Epithelial cell of proximal tubule (primary cell): ENCODE data around the gene EIF2S2. TPM values are rescaled to one million over a fixed set of nuclear protein-coding genes. Genes with fewer than 3 reads are reported as not detected.
"Not testable (repeated sequence)": the region's sequence is repeated elsewhere in the genome, so short reads cannot be mapped to it uniquely, and the experiment has no call there.

Experiments
- DNase-seq: peaks from one replicate; pipeline ENCODE4 v3.0.0-alpha.2; 2011; ENCODE audit warnings: low read depth
- H3K4me3 ChIP-seq: 2 replicates; pipeline ENCODE4 v1.5.1; 2011; ENCODE audit warnings: low read depth, mild to moderate bottlenecking, low read length
- total RNA-seq: library from RNA; depleted of rRNA; stranded (reverse); fragments of >200 nt; gene quantifications from 2 replicates; pipeline ENCODE4 v1.2.3, GENCODE V29; 2015
- TF ChIP-seq, protein P1 (sequence below): conservative IDR thresholded peaks from 2 replicates; pipeline ENCODE4 v1.5.1; 2012; ENCODE audit warnings: low read depth, mild to moderate bottlenecking, low read length

The EIF2S2 gene, protein sequence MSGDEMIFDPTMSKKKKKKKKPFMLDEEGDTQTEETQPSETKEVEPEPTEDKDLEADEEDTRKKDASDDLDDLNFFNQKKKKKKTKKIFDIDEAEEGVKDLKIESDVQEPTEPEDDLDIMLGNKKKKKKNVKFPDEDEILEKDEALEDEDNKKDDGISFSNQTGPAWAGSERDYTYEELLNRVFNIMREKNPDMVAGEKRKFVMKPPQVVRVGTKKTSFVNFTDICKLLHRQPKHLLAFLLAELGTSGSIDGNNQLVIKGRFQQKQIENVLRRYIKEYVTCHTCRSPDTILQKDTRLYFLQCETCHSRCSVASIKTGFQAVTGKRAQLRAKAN
- 103 and 119 TPM in 2 replicates for total RNA-seq

DNA sequence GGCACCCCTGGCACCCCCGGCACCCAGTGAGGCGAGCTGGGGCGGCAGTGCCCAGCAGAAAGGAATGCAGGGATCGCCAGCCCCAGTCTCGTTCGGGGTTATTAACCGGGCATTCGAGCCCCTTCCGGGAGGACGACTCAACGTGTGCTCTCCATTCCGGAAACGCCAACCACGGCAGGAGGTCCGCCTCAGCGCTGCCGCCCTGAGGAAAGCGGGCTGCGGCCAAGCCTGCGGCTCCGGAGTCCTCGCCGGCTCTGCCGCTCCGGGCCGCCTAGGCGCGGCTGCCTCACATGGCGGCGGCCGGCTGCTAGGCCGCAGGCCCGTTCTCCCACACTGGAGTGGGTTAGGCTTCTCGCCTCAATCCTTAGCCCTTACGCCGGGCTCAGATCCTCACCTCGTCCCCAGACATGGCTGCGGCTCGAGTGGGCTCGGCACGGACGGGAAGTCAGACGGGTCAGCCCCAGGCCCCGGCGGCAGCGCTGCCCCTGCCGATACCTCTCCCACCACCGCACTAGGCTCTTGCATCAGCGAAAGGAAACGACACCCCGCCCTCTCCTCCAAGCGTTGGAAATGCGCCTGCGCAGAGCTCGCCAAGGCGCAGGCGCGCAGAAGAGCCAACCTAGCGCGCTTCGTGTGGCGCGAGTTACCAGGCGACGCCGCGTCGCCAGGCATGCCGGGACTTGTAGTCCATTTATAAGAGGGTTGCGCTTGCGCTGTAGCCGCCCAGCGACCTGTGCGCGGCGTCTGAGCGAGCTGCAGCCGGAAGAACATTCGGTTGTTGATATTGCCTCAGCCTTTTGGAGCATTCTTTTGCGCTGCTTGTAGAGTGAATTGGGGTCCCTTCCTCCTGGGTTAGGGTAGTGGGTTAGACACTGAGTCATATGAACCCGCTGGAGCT is at the start of gene EIF2S2:
Gene EIF2S2 (minus strand): TSS at position 542 of the 898 bp plus-strand sequence. CDS start 133 bp downstream, at position 409.
- TF ChIP-seq, protein P1, sequence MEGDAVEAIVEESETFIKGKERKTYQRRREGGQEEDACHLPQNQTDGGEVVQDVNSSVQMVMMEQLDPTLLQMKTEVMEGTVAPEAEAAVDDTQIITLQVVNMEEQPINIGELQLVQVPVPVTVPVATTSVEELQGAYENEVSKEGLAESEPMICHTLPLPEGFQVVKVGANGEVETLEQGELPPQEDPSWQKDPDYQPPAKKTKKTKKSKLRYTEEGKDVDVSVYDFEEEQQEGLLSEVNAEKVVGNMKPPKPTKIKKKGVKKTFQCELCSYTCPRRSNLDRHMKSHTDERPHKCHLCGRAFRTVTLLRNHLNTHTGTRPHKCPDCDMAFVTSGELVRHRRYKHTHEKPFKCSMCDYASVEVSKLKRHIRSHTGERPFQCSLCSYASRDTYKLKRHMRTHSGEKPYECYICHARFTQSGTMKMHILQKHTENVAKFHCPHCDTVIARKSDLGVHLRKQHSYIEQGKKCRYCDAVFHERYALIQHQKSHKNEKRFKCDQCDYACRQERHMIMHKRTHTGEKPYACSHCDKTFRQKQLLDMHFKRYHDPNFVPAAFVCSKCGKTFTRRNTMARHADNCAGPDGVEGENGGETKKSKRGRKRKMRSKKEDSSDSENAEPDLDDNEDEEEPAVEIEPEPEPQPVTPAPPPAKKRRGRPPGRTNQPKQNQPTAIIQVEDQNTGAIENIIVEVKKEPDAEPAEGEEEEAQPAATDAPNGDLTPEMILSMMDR = no peak
- DNase-seq = peak; percentile 82
- peak within 1 kb of the TSS; percentile 98 for H3K4me3 ChIP-seq

DNA sequence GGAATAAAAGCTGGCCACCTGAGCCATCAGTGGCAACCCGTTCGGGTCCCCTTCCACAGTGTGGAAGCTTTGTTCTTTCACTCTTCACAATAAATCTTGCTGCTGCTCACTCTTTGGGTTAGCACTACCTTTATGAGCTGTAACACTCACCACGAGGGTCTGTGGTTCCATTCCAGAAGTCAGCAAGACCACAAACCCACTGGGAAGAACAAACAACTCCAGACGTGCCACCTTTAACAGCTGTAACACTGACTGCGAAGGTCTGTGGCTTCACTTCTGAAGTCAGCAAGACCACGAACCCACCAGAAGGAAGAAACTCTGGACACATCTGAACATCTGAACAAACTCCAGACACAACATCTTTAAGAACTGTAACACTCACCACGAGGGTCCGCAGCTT is 45.7 kb upstream of the EIF2S2 start:
- not testable (repeated sequence) for H3K4me3 ChIP-seq, DNase-seq

DNA sequence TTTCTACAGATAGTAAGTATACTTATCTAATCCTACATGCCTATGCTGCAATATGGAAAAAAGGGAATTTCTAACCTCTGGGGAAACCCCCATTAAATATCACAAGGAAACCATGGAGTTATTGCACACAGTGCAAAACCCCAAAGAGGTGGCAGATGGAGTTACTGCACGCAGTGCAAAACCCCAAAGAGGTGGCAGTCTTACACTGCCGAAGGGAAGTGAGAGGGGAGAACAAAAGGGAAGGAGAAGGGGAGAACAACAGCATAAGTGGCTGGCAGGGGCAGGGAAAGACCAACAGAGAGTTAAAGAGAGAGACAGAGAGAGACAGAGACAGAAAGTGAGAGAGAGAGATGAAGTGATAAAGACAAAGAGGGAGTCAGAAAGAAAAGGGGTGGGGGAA is 43.8 kb upstream of the EIF2S2 start:
- TF ChIP-seq, protein P1 = no peak
- DNase-seq = no peak
- no peak overlapping the region for H3K4me3 ChIP-seq

DNA sequence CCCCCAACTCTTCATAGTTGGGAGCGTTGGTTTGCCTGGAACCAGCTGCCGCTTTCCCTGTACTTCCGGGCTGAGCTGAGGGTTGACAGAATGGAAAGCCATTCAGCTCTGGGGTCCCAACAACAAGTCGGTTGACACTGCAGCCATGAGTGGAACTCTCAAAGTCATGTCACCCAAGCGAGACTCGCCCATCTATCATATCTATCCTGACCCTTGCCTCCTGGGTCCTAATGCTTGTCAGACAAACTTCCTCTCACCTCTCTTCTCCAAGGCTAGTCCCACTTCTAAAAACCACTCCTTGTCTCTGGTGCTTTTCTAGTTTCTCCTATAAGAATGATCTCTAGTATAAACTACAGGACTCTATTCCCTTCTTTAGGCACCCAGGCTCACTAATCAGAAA is 41.1 kb upstream of the EIF2S2 start:
- H3K4me3 ChIP-seq, DNase-seq: not testable (repeated sequence)

DNA sequence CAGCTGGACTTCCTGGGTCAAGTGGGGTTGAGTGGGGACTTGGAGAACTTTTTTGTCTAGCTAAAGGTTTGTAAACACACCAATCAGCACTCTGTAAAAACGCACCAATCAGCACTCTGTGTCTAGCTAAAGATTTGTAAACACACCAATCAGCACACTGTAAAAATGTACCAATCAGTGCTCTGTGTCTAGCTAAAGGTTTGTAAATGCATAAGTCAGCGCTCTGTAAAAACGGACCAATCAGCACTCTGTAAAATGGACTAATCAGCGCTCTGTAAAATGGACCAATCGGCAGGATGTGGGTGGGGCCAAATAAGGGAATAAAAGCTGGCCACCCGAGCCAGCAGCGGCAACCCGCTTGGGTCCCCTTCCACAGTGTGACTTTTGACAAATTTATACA is 40.0 kb upstream of the EIF2S2 start:
- not testable (repeated sequence) for H3K4me3 ChIP-seq, DNase-seq

DNA sequence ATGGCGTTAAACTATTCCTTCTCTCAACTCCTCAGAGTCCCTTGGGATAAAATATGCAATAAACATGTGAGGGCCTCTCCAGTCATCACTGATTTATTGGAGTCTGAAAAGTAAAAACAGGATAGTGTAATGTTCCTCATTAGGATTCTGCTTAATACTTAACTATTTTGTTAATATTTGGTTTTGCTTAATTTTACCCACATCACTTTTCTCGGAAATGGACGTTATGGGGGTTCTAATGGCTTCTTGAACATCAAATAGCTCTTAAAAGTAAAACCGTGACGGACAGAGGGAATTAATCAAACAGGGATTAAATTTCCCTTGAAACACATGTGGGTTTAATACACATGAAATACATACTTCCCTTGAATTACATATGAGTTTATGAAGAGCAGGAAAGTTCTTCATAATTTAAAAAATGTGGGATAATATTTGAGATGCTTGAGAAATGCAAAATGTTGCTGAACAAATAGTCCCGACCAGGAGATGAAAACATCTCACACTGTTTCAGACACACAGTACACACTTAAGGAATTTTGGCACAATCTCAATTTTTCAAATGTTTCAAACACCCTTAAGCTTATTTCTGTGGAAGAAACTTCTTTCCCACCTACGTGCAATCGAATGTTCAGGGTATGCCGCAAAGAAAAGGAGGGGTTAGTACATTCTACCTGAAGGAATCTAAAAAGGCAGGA is 38.4 kb upstream of the EIF2S2 start:
- DNase-seq = no peak
- TF ChIP-seq, protein P1 = no peak
- no peak overlapping the region for H3K4me3 ChIP-seq

DNA sequence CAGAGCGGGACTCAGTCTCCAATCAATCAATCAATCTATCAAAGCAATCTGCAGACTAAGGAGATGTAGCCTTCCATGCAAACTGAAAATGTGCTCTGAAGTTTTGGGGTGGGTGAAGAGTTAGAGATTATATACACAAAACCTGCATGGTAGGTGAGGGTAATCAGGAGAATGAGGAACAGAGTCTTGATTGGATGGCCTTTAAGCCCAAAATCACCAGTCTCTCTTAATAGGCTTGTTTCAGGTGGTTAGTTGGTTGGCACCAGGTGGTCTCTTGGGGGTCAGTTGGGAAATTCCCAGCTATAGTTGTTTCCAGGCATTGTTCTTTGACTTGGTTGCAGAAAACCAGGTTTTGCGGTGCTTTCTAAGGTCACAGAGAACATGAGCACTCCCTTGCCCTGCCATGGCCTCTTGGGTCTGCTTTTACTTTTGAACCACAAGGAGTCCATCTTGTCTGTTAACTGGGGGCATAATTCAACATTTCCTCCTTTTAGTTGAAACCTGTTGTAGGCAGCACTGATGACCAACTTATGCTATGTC is 33.3 kb upstream of the EIF2S2 start:
- TF ChIP-seq, protein P1 = no peak
- DNase-seq = no peak
- H3K4me3 ChIP-seq = no peak overlapping the region

DNA sequence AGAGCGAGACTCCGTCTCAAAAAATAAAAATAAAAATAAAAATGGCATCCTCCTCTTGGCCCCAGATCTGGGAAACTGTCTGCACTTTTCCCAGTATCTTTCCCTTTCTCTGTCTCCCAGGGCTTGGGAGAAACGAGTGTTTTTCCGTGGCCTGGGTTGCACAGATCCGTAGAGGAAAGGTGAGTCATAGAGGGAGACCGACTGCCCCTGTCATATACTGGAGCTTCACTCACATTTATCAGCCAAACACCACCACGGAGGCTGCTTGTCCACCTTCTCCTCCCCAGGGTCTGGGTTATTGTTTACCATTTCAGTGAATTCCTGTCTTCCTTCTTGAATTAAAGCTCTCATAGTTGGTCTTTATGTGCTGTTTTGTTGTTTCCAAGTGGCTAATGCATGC is 31.9 kb upstream of the EIF2S2 start:
- H3K4me3 ChIP-seq = no peak overlapping the region
- TF ChIP-seq, protein P1 = no peak
- DNase-seq = no peak
